ENCODE measurements around the gene POLE. TPM values are rescaled to one million over a fixed set of nuclear protein-coding genes. Genes with fewer than 3 reads are reported as not detected.

The POLE gene
- total and polyA plus RNA-seq, 9 of the 15 experiments (the other 6 are each of a cell fraction or from before 2014, with no cell fraction given): 2.4 to 154 (median 49.6) TPM

DNA sequence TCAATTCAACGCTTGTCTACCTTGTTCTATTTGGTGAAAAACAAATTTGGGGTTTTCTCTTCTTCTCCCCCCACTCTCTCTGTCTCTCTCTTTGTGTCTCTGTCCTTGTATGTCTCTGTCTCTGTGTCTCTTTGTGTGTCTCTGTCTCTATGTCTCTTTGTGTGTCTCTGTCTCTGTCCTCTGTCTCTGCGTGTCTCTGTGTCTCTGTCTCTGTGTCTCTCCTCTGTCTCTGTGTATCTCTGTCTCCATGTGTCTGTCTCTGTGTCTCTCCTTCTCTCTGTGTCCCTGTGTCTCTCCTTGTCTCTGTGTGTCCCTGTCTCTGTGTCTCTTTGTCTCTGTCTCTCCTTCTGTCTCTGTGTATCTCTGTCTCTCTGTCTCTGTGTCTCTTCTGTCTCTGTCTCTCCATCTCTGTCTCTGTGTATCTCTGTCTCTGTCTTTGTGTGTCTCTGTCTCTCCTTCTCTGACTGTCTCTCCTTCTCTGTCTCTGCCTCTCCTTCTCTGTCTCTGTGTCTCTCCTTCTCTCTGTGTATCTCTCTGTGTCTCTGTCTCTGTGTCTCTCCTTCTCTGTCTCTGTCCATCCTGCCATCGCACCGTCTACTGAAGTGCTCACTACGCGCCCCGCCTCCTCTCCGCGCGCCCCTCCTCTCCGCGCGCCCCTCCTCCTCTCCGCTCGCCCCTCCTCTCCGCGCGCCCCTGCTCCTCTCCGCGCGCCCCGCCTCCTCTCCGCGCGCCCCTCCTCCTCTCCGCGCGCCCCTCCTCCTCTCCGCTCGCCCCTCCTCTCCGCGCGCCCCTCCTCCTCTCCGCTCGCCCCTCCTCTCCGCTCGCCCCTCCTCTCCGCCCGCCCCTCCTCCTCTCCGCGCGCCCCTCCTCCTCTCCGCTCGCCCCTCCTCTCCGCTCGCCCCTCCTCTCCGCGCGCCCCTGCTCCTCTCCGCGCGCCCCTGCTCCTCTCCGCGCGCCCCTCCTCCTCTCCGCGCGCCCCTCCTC is 89.5 kb downstream of the POLE start (continued):
- TF ChIP-seq, protein P1, sequence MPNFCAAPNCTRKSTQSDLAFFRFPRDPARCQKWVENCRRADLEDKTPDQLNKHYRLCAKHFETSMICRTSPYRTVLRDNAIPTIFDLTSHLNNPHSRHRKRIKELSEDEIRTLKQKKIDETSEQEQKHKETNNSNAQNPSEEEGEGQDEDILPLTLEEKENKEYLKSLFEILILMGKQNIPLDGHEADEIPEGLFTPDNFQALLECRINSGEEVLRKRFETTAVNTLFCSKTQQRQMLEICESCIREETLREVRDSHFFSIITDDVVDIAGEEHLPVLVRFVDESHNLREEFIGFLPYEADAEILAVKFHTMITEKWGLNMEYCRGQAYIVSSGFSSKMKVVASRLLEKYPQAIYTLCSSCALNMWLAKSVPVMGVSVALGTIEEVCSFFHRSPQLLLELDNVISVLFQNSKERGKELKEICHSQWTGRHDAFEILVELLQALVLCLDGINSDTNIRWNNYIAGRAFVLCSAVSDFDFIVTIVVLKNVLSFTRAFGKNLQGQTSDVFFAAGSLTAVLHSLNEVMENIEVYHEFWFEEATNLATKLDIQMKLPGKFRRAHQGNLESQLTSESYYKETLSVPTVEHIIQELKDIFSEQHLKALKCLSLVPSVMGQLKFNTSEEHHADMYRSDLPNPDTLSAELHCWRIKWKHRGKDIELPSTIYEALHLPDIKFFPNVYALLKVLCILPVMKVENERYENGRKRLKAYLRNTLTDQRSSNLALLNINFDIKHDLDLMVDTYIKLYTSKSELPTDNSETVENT (CRISPR knock-in tag; IDR thresholded peaks at IDR 0.05): 0 out of 2 replicates have a peak, but pooled peaks have one; percentile 13
- TF ChIP-seq, protein P2, sequence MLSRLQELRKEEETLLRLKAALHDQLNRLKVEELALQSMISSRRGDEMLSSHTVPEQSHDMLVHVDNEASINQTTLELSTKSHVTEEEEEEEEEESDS (CRISPR knock-in tag; IDR thresholded peaks at IDR 0.05): no peak
- TF ChIP-seq ZBTB17 (CRISPR knock-in tag; IDR thresholded peaks at IDR 0.05): no peak
- TF ChIP-seq, protein P3, sequence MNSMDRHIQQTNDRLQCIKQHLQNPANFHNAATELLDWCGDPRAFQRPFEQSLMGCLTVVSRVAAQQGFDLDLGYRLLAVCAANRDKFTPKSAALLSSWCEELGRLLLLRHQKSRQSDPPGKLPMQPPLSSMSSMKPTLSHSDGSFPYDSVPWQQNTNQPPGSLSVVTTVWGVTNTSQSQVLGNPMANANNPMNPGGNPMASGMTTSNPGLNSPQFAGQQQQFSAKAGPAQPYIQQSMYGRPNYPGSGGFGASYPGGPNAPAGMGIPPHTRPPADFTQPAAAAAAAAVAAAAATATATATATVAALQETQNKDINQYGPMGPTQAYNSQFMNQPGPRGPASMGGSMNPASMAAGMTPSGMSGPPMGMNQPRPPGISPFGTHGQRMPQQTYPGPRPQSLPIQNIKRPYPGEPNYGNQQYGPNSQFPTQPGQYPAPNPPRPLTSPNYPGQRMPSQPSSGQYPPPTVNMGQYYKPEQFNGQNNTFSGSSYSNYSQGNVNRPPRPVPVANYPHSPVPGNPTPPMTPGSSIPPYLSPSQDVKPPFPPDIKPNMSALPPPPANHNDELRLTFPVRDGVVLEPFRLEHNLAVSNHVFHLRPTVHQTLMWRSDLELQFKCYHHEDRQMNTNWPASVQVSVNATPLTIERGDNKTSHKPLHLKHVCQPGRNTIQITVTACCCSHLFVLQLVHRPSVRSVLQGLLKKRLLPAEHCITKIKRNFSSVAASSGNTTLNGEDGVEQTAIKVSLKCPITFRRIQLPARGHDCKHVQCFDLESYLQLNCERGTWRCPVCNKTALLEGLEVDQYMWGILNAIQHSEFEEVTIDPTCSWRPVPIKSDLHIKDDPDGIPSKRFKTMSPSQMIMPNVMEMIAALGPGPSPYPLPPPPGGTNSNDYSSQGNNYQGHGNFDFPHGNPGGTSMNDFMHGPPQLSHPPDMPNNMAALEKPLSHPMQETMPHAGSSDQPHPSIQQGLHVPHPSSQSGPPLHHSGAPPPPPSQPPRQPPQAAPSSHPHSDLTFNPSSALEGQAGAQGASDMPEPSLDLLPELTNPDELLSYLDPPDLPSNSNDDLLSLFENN (IDR thresholded peaks at IDR 0.05; ENCODE audit: low read depth in 2 of 2, low read length in 2 of 2): no peak
- no peak for TF ChIP-seq SAP30 (IDR thresholded peaks at IDR 0.05; ENCODE audit: borderline replicate concordance, insufficient read depth, low read depth, low read length, poor library complexity, severe bottlenecking)
- TF ChIP-seq, protein P4, sequence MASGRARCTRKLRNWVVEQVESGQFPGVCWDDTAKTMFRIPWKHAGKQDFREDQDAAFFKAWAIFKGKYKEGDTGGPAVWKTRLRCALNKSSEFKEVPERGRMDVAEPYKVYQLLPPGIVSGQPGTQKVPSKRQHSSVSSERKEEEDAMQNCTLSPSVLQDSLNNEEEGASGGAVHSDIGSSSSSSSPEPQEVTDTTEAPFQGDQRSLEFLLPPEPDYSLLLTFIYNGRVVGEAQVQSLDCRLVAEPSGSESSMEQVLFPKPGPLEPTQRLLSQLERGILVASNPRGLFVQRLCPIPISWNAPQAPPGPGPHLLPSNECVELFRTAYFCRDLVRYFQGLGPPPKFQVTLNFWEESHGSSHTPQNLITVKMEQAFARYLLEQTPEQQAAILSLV (tag; IDR thresholded peaks at IDR 0.05): no peak
- no peak for TF ChIP-seq NR1H2 (CRISPR knock-in tag; IDR thresholded peaks at IDR 0.05)
- TF ChIP-seq RBM39 (optimal IDR thresholded peaks at IDR 0.05; ENCODE audit: low read depth, low read length): no peak
- no peak for TF ChIP-seq ZNF224 (CRISPR knock-in tag; IDR thresholded peaks at IDR 0.05)
- TF ChIP-seq CTBP1 (IDR thresholded peaks at IDR 0.05; ENCODE audit: borderline replicate concordance): no peak
- no peak for TF ChIP-seq ZNF764 (CRISPR knock-in tag; IDR thresholded peaks at IDR 0.05; ENCODE audit: low read depth)
- TF ChIP-seq ZNF263 (CRISPR knock-in tag; IDR thresholded peaks at IDR 0.05; ENCODE audit: borderline replicate concordance): peak; percentile 92
- TF ChIP-seq SMAD3 (CRISPR knock-in tag; conservative IDR thresholded peaks at IDR 0.05): no peak
- TF ChIP-seq PHB2 (IDR thresholded peaks at IDR 0.05; ENCODE audit: low read depth): peak; percentile 41; the same call in 1 of the 2 replicates
- no peak for TF ChIP-seq ERF (CRISPR knock-in tag; IDR thresholded peaks at IDR 0.05)
- no peak for TF ChIP-seq ZNF146 (CRISPR knock-in tag; IDR thresholded peaks at IDR 0.05; ENCODE audit: unreplicated experiment)
- TF ChIP-seq CBFA2T2 (conservative IDR thresholded peaks at IDR 0.05): no peak
- TF ChIP-seq, protein P5, sequence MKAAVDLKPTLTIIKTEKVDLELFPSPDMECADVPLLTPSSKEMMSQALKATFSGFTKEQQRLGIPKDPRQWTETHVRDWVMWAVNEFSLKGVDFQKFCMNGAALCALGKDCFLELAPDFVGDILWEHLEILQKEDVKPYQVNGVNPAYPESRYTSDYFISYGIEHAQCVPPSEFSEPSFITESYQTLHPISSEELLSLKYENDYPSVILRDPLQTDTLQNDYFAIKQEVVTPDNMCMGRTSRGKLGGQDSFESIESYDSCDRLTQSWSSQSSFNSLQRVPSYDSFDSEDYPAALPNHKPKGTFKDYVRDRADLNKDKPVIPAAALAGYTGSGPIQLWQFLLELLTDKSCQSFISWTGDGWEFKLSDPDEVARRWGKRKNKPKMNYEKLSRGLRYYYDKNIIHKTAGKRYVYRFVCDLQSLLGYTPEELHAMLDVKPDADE (conservative IDR thresholded peaks at IDR 0.05; ENCODE audit: control insufficient read depth, low read depth, low read length): no peak
